Brain microvascular endothelial cell (primary cell): ENCODE measurements around the gene STXBP5L.

ENCODE experiments used
- DNase-seq: peaks from one replicate; pipeline ENCODE4 v3.0.0-alpha.2; 2020
- H3K27ac ChIP-seq: fragments of 250-450 bp; sonication (Bioruptor Pico); 2 replicates; pipeline ENCODE4 v1.5.1; 2020; ENCODE audit warnings: mild to moderate bottlenecking, moderate library complexity
- H3K27me3 ChIP-seq: fragments of 250-450 bp; sonication (Bioruptor Pico); replicated peaks from 2 replicates; pipeline ENCODE4 v1.5.1; 2020; ENCODE audit warnings: mild to moderate bottlenecking
- H3K36me3 ChIP-seq: fragments of 250-450 bp; sonication (Bioruptor Pico); replicated peaks from 2 replicates; pipeline ENCODE4 v1.5.1; 2020; ENCODE audit warnings: mild to moderate bottlenecking
- H3K4me3 ChIP-seq: 2 replicates; pipeline ENCODE4 v1.5.1; 2011; ENCODE audit warnings: low read depth, mild to moderate bottlenecking, control low read depth, low read length, moderate library complexity
- CTCF ChIP-seq: IDR thresholded peaks from 2 replicates; pipeline ENCODE4 v1.5.1; 2011; ENCODE audit warnings: low read depth, mild to moderate bottlenecking, moderate library complexity, low read length, control low read depth, inconsistent platforms; ENCODE audit errors: missing control alignments
- in situ Hi-C: cut with HindIII; loops from 2 replicates; pipeline ENCODE4 v1.10.0; 2017; ENCODE audit warnings: low sequenced_read_pairs, low pct_ligation_motif_present

Gene STXBP5L

GRCh38 chr3:120909602-120909878 is 1.5 kb downstream of the STXBP5L start:
- H3K27me3 ChIP-seq, result peaks cover 8% of the 10 kb centered on the region
- no peak for DNase-seq
- H3K4me3 ChIP-seq, result no peak overlapping the region
- no peak for TF ChIP-seq CTCF
- H3K36me3 ChIP-seq, result no peaks in the 10 kb centered on the region
- no peak overlapping the region for H3K27ac ChIP-seq
- in situ Hi-C loops, result no loop called here

- H3K27ac ChIP-seq, result no peak overlapping the region
- no peaks in the 10 kb centered on the region for H3K27me3 ChIP-seq
- TF ChIP-seq CTCF, result no peak
- no peak for DNase-seq
- H3K4me3 ChIP-seq, result no peak overlapping the region
- in situ Hi-C loops, result no loop called here
- H3K36me3 ChIP-seq, result no peaks in the 10 kb centered on the region
These were observed 18.1 kb downstream of the STXBP5L start for GRCh38 chr3:120926146-120926545.

- H3K36me3 ChIP-seq, result no peaks in the 10 kb centered on the region
- in situ Hi-C loops, result no loop called here
- no peak overlapping the region for H3K27ac ChIP-seq
- no peak for TF ChIP-seq CTCF
- no peak for DNase-seq
- H3K27me3 ChIP-seq, result no peaks in the 10 kb centered on the region
- no peak overlapping the region for H3K4me3 ChIP-seq
These were observed 21.0 kb downstream of the STXBP5L start for GRCh38 chr3:120928991-120929390.

GRCh38 chr3:120931593-120931992 is 23.6 kb downstream of the STXBP5L start:
- no peak for DNase-seq
- Histone ChIP-seq H3K36me3 (no peaks in the 10 kb centered on the region), H3K27ac (no peak overlapping the region), H3K27me3 (no peaks in the 10 kb centered on the region), H3K4me3 (no peak overlapping the region)
- no peak for TF ChIP-seq CTCF
- in situ Hi-C loops, result no loop called here

- no peak overlapping the region for H3K27ac ChIP-seq
- no peak overlapping the region for H3K4me3 ChIP-seq
- DNase-seq, result no peak
- H3K36me3 ChIP-seq, result no peaks in the 10 kb centered on the region
- no peak for TF ChIP-seq CTCF
- H3K27me3 ChIP-seq, result no peaks in the 10 kb centered on the region
- in situ Hi-C loops, result no loop called here
These were observed 48.1 kb downstream of the STXBP5L start for GRCh38 chr3:120956143-120956542.

- in situ Hi-C loops, result no loop called here
- H3K27ac ChIP-seq, result no peak overlapping the region
- H3K27me3 ChIP-seq, result no peaks in the 10 kb centered on the region
- no peak for DNase-seq
- H3K4me3 ChIP-seq, result no peak overlapping the region
- no peak for TF ChIP-seq CTCF
- no peaks in the 10 kb centered on the region for H3K36me3 ChIP-seq
These were observed 74.8 kb downstream of the STXBP5L start for GRCh38 chr3:120982608-120983320.
